ENCODE results near the gene IGFL2.
"Not testable (repeated sequence)": the region's sequence is repeated elsewhere in the genome, so short reads cannot be mapped to it uniquely, and the experiment has no call there.

- TF ChIP-seq, protein P1, sequence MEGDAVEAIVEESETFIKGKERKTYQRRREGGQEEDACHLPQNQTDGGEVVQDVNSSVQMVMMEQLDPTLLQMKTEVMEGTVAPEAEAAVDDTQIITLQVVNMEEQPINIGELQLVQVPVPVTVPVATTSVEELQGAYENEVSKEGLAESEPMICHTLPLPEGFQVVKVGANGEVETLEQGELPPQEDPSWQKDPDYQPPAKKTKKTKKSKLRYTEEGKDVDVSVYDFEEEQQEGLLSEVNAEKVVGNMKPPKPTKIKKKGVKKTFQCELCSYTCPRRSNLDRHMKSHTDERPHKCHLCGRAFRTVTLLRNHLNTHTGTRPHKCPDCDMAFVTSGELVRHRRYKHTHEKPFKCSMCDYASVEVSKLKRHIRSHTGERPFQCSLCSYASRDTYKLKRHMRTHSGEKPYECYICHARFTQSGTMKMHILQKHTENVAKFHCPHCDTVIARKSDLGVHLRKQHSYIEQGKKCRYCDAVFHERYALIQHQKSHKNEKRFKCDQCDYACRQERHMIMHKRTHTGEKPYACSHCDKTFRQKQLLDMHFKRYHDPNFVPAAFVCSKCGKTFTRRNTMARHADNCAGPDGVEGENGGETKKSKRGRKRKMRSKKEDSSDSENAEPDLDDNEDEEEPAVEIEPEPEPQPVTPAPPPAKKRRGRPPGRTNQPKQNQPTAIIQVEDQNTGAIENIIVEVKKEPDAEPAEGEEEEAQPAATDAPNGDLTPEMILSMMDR (IDR thresholded peaks at IDR 0.05; ENCODE audit: low read length) = not testable (repeated sequence)
- TF ChIP-seq EZH2 (optimal IDR thresholded peaks at IDR 0.05; ENCODE audit: low read depth, low read length); EZH2phosphoT487 (IDR thresholded peaks at IDR 0.05; ENCODE audit: low read length): not testable (repeated sequence)
Observed at GRCh38 chr19:46184775-46185710, 37.0 kb downstream of the IGFL2 start.

Measured in MM.1S (cell line).